Astrocyte (in vitro differentiated cells and primary cell): ENCODE results near the gene GLRA1. TPM values are rescaled to one million over a fixed set of nuclear protein-coding genes. Genes with fewer than 3 reads are reported as not detected.

Source experiments
- DNase-seq: peaks from one replicate; pipeline ENCODE4 v3.0.0-alpha.2; 2010; ENCODE audit warnings: low read depth
- FAIRE-seq: peaks from 2 replicates; lab custom pipeline; 2011; peaks lifted over from hg19 to GRCh38; lab: Jason Lieb, UNC
- H2AFZ ChIP-seq: 2 replicates; pipeline ENCODE4 v1.6.0; 2012; ENCODE audit warnings: low read depth, low read length, inconsistent platforms
- H3K27ac ChIP-seq: 2 replicates; pipeline ENCODE4 v1.5.1; 2011; ENCODE audit warnings: low read depth, low read length, inconsistent platforms
- H3K27me3 ChIP-seq: 2 replicates; pipeline ENCODE4 v1.6.0; 2011; ENCODE audit warnings: low read length, inconsistent platforms; ENCODE audit not compliant: insufficient read depth
- H3K36me3 ChIP-seq: 2 replicates; pipeline ENCODE4 v1.5.1; 2011; ENCODE audit warnings: low read length, inconsistent platforms; ENCODE audit not compliant: insufficient read depth
- H3K4me1 ChIP-seq: 2 replicates; pipeline ENCODE4 v1.5.1; 2011; ENCODE audit warnings: low read length, inconsistent platforms; ENCODE audit not compliant: insufficient read depth
- H3K4me2 ChIP-seq: 2 replicates; pipeline ENCODE4 v1.6.0; 2012; ENCODE audit warnings: low read length, inconsistent platforms
- H3K4me3 ChIP-seq: 2 replicates; pipeline ENCODE4 v1.5.1; 2011; ENCODE audit warnings: low read depth, mild to moderate bottlenecking, low read length, inconsistent platforms; ENCODE audit not compliant: insufficient read depth
- H3K79me2 ChIP-seq: 2 replicates; pipeline ENCODE4 v1.6.0; 2012; ENCODE audit warnings: mild to moderate bottlenecking, low read length, inconsistent platforms; ENCODE audit not compliant: insufficient read depth
- H3K9ac ChIP-seq: 2 replicates; pipeline ENCODE4 v1.6.0; 2012; ENCODE audit warnings: mild to moderate bottlenecking, low read length, inconsistent platforms
- H3K9me3 ChIP-seq: 2 replicates; pipeline ENCODE4 v1.5.1; 2012; ENCODE audit warnings: low read depth, mild to moderate bottlenecking, low read length, inconsistent platforms; ENCODE audit not compliant: insufficient read depth
- H4K20me1 ChIP-seq: 2 replicates; pipeline ENCODE4 v1.6.0; 2012; ENCODE audit warnings: low read length, inconsistent platforms; ENCODE audit not compliant: insufficient read depth
- H3K27ac Mint-ChIP-seq: one replicate; pipeline ENCODE4 v1.8.0; 2021; ENCODE audit warnings: mild to moderate bottlenecking, mixed read lengths; ENCODE audit not compliant: unreplicated experiment
- H3K27me3 Mint-ChIP-seq: one replicate; pipeline ENCODE4 v1.8.0; 2021; ENCODE audit warnings: low read depth, mixed read lengths; ENCODE audit not compliant: unreplicated experiment
- H3K36me3 Mint-ChIP-seq: one replicate; pipeline ENCODE4 v1.8.0; 2021; ENCODE audit warnings: low read depth, mixed read lengths; ENCODE audit not compliant: unreplicated experiment
- H3K4me1 Mint-ChIP-seq: one replicate; pipeline ENCODE4 v1.8.0; 2021; ENCODE audit warnings: low read depth, mixed read lengths; ENCODE audit not compliant: unreplicated experiment
- H3K4me3 Mint-ChIP-seq: one replicate; pipeline ENCODE4 v1.8.0; 2021; ENCODE audit warnings: mild to moderate bottlenecking, moderate library complexity, mixed read lengths; ENCODE audit not compliant: unreplicated experiment
- H3K9me3 Mint-ChIP-seq: one replicate; pipeline ENCODE4 v1.8.0; 2021; ENCODE audit warnings: mild to moderate bottlenecking, mixed read lengths; ENCODE audit not compliant: unreplicated experiment
- CTCF ChIP-seq: IDR thresholded peaks from 2 replicates; pipeline ENCODE4 v1.5.1; 2011; ENCODE audit warnings: low read depth, mild to moderate bottlenecking, inconsistent platforms, low read length, moderate library complexity; ENCODE audit not compliant: insufficient read depth
- EZH2 ChIP-seq: IDR thresholded peaks from 2 replicates; pipeline ENCODE4 v1.6.1; 2012; ENCODE audit warnings: mild to moderate bottlenecking, low read length, inconsistent platforms; ENCODE audit not compliant: insufficient read depth
- total RNA-seq: library from RNA; stranded (reverse); gene quantifications from 2 replicates; pipeline ENCODE4 v1.2.1, GENCODE V29; 2021

Gene GLRA1
- total RNA-seq, 1 donor from 2014 or later = not detected

- Histone ChIP-seq H3K9me3 (no peaks in the 10 kb centered on the region), H3K4me3 (no peak overlapping the region), H3K4me1 (no peaks in the 10 kb centered on the region), H3K27ac (no peak overlapping the region), H3K4me2 (no peak overlapping the region), H3K36me3 (no peaks in the 10 kb centered on the region), H4K20me1 (no peaks in the 10 kb centered on the region), H2AFZ (no peak overlapping the region), H3K79me2 (no peaks in the 10 kb centered on the region), H3K9ac (no peak overlapping the region), H3K27me3 (no peaks in the 10 kb centered on the region)
- Mint-ChIP-seq H3K4me3 (no peak overlapping the region), H3K9me3 (peaks cover 3% of the 10 kb centered on the region), H3K4me1 (peaks cover 10% of the 10 kb centered on the region), H3K27ac (no peak overlapping the region), H3K36me3 (no peaks in the 10 kb centered on the region), H3K27me3 (no peaks in the 10 kb centered on the region)
- no peak for TF ChIP-seq CTCF
- no peak for TF ChIP-seq EZH2
- no peak for FAIRE-seq
- no peak for DNase-seq
These were observed 42.9 kb downstream of the GLRA1 start for GRCh38 chr5:151881621-151882225.

GRCh38 chr5:151880324-151880723, 44.3 kb downstream of the GLRA1 start:
- H3K27ac Mint-ChIP-seq = no peak overlapping the region
- Histone ChIP-seq H3K4me2 (no peak overlapping the region), H3K27me3 (no peaks in the 10 kb centered on the region), H3K36me3 (no peaks in the 10 kb centered on the region), H3K79me2 (no peaks in the 10 kb centered on the region), H2AFZ (no peak overlapping the region), H3K27ac (no peak overlapping the region), H3K4me3 (no peak overlapping the region), H3K9me3 (no peaks in the 10 kb centered on the region), H3K4me1 (no peaks in the 10 kb centered on the region), H3K9ac (no peak overlapping the region), H4K20me1 (no peaks in the 10 kb centered on the region)
- peaks cover 3% of the 10 kb centered on the region for H3K9me3 Mint-ChIP-seq
- no peaks in the 10 kb centered on the region for H3K27me3 Mint-ChIP-seq
- H3K36me3 Mint-ChIP-seq = no peaks in the 10 kb centered on the region
- peaks cover 3% of the 10 kb centered on the region for H3K4me1 Mint-ChIP-seq
- no peak for DNase-seq
- no peak overlapping the region for H3K4me3 Mint-ChIP-seq
- no peak for TF ChIP-seq EZH2
- no peak for TF ChIP-seq CTCF
- FAIRE-seq = no peak

- peaks cover 3% of the 10 kb centered on the region for H3K9me3 Mint-ChIP-seq
- peaks cover 8% of the 10 kb centered on the region for H3K4me1 Mint-ChIP-seq
- no peaks in the 10 kb centered on the region for H3K36me3 Mint-ChIP-seq
- Histone ChIP-seq H3K4me3 (no peak overlapping the region), H3K4me1 (peaks cover 8% of the 10 kb centered on the region), H3K9me3 (no peaks in the 10 kb centered on the region), H3K36me3 (no peaks in the 10 kb centered on the region), H3K27ac (no peak overlapping the region), H4K20me1 (no peaks in the 10 kb centered on the region), H3K9ac (no peak overlapping the region), H3K79me2 (no peaks in the 10 kb centered on the region), H2AFZ (no peak overlapping the region), H3K4me2 (no peak overlapping the region), H3K27me3 (no peaks in the 10 kb centered on the region)
- no peak overlapping the region for H3K27ac Mint-ChIP-seq
- DNase-seq (no peak), FAIRE-seq (no peak)
- no peak overlapping the region for H3K4me3 Mint-ChIP-seq
- no peak for TF ChIP-seq EZH2
- no peak for TF ChIP-seq CTCF
- peaks cover 1% of the 10 kb centered on the region for H3K27me3 Mint-ChIP-seq
These were observed 51.0 kb downstream of the GLRA1 start for GRCh38 chr5:151873701-151874100.
